NOMO-1 treated with DMSO at 0.1 percent for 48 hours (cell line): ENCODE measurements around the gene DUSP8.
"Not testable (repeated sequence)": the region's sequence is repeated elsewhere in the genome, so short reads cannot be mapped to it uniquely, and the experiment has no call there.

Experiments
- DNase-seq: peaks from one replicate; lab custom pipeline; 2025; ENCODE audit not compliant: unreplicated experiment; lab: John Stamatoyannopoulos, UW

DUSP8 gene

GRCh38 chr11:1572197-1573076 lies at the start of gene DUSP8:
Gene DUSP8, minus strand, starts transcription at chr11:1572271. Its CDS starts 6,445 bp downstream, at chr11:1565826.
- DNase-seq = peak; percentile 53

GRCh38 chr11:1619449-1619848 lies 47.4 kb upstream of the DUSP8 start:
- DNase-seq = no peak

- DNase-seq = no peak
These were observed 46.2 kb upstream of the DUSP8 start for GRCh38 chr11:1618231-1618630.

GRCh38 chr11:1608363-1608762 lies 36.3 kb upstream of the DUSP8 start, which contains the start of gene KRTAP5-3:
Gene KRTAP5-3, minus strand, starts transcription at chr11:1608463. Its CDS starts 78 bp downstream, at chr11:1608385.
- DNase-seq = no peak

GRCh38 chr11:1607901-1608300 lies 35.8 kb upstream of the DUSP8 start:
- not testable (repeated sequence) for DNase-seq

- DNase-seq = not testable (repeated sequence)
These were observed 35.2 kb upstream of the DUSP8 start for GRCh38 chr11:1607156-1607845.

GRCh38 chr11:1605923-1606322 lies 33.9 kb upstream of the DUSP8 start:
- peak; percentile 47 for DNase-seq

GRCh38 chr11:1604711-1605110 lies 32.6 kb upstream of the DUSP8 start:
- DNase-seq = no peak

GRCh38 chr11:1604181-1604580 lies 32.1 kb upstream of the DUSP8 start:
- DNase-seq = no peak

GRCh38 chr11:1603629-1604028 lies 31.6 kb upstream of the DUSP8 start:
- DNase-seq = no peak

- not testable (repeated sequence) for DNase-seq
These were observed 29.6 kb upstream of the DUSP8 start for GRCh38 chr11:1601663-1602062.

- DNase-seq = no peak
These were observed 28.6 kb upstream of the DUSP8 start for GRCh38 chr11:1600626-1601025.

- DNase-seq = no peak
These were observed 26.7 kb upstream of the DUSP8 start for GRCh38 chr11:1598816-1599215.

GRCh38 chr11:1598406-1598805 lies 26.3 kb upstream of the DUSP8 start:
- DNase-seq = not testable (repeated sequence)

GRCh38 chr11:1597994-1598380 lies 25.9 kb upstream of the DUSP8 start, which contains the start of gene KRTAP5-2:
Gene KRTAP5-2, minus strand, starts transcription at chr11:1598294. Its CDS starts 44 bp downstream, at chr11:1598250.
- DNase-seq = no peak

GRCh38 chr11:1597331-1597993 lies 25.4 kb upstream of the DUSP8 start:
- no peak for DNase-seq

GRCh38 chr11:1596576-1597121 lies 24.6 kb upstream of the DUSP8 start:
- DNase-seq = not testable (repeated sequence)

GRCh38 chr11:1595994-1596575 lies 24.0 kb upstream of the DUSP8 start:
- DNase-seq = not testable (repeated sequence)

GRCh38 chr11:1592628-1593027 lies 20.6 kb upstream of the DUSP8 start:
- no peak for DNase-seq

- no peak for DNase-seq
These were observed 17.9 kb upstream of the DUSP8 start for GRCh38 chr11:1589996-1590395.
